Fibroblast of skin of back (primary cell): ENCODE measurements around the gene ZNF215. TPM values are rescaled to one million over a fixed set of nuclear protein-coding genes. Genes with fewer than 3 reads are reported as not detected.
A peak's percentile ranks its signal among the peaks of the same experiment; 100 is the strongest.
"Not testable (repeated sequence)": the region's sequence is repeated elsewhere in the genome, so short reads cannot be mapped to it uniquely, and the experiment has no call there.

Experiments
- DNase-seq: peaks from one replicate; pipeline ENCODE4 v3.0.0-alpha.2; 2013
- polyA plus RNA-seq, 2 experiments: library from polyadenylated mRNA; unstranded; fragments of 120-200 nt; gene quantifications; one replicate each; pipeline ENCODE4 v1.2.1, GENCODE V29; 2013; ENCODE audit not compliant: insufficient read length in 2 of 2

Gene ZNF215
- 2.4 TPM for polyA plus RNA-seq (2013, experiment 1 of 2; ENCODE audit: insufficient read length)
- polyA plus RNA-seq (2013, experiment 2 of 2; ENCODE audit: insufficient read length) = 1.6 TPM

- DNase-seq = peak; percentile 84
Observed at GRCh38 chr11:6926208-6927029, at the start of gene ZNF215. Gene ZNF215, plus strand, starts transcription at chr11:6926426. Its CDS starts 5,847 bp downstream, at chr11:6932273.

DNA sequence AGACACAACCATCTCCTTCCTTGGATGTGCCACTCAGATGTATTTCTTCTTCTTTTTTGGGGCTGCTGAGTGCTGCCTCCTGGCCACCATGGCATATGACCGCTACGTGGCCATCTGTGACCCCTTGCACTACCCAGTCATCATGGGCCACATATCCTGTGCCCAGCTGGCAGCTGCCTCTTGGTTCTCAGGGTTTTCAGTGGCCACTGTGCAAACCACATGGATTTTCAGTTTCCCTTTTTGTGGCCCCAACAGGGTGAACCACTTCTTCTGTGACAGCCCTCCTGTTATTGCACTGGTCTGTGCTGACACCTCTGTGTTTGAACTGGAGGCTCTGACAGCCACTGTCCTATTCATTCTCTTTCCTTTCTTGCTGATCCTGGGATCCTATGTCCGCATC, 49.3 kb upstream of the ZNF215 start:
- DNase-seq = no peak

DNA sequence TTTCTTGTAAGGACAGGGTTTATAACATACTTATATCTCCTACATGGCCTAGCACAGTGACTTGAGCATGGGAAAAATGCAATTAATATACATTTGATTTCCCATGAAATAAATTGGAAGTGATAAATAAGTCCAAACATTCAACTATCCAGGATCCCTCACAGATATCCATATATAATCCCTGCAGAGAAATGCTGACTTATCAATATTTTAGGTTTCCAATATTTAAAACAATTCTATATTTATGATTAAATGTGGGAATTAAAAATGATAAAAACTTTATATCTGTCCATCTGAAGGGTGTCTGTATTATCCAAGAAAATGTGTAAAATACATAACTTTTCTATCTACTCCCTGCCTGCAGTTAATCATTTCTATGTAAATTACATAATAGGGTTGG, 43.5 kb upstream of the ZNF215 start:
- DNase-seq = no peak

DNA sequence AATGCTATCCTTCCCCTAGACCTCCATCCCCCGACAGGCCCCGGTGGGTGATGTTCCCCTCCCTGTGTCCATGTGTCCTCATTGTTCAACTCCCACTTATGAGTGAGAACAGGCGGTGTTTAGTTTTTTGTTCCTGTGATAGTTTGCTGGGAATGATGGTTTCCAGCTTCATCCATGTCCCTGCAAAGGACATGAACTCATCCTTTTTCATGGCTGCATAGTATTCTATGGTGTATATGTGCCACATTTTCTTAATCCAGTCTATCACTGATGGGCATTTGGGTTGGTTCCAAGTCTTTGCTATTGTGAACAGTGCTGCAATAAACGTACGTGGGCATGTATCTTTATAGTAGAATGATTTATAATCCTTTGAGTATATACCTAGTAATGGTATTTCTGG, 38.5 kb upstream of the ZNF215 start:
- not testable (repeated sequence) for DNase-seq

GRCh38 chr11:6888830-6889229, 37.4 kb upstream of the ZNF215 start:
- DNase-seq = no peak

DNA sequence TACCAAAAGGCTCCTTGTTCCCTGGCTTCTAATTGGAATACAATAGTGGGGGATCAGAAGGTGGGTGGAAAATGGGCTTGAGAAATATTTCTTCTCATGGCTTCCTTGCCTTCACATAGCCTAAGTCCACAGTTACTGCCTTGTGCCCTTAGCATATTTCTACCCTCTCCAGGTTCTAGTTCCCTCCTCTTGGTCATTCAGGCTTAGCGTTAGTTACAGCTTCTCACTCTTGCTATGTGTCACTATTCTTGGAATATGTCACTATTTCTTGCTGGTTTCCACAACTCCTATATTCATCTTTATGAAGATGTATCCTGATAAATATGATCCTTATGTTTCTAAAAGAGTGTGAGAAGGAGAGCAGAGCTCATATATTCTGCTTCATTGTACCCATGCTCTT, 36.4 kb upstream of the ZNF215 start:
- DNase-seq = no peak

DNA sequence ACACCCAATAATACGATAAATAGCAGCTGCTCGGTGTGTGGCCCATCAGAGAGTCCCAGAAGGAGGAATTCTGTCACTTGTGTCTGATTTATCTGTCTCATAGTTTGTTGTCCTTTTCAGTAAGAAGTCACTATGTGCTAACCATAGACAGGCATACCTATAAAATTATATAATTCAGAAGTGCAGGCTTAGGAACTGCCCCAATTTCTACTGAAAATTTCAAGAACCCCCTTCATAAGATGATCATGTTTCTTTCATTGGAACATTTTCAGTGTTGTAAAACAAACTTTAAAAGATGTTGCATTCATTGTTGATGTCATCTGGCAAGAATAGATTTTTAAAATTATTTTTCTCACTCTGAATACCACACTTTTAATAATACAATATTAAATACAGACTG, 33.8 kb upstream of the ZNF215 start, which contains the start of gene OR2D2:
Gene OR2D2, minus strand, starts transcription at position 101 of the 400 bp plus-strand sequence. Its CDS starts 0 bp downstream, at position 101.
- DNase-seq = no peak

GRCh38 chr11:6894097-6894496, 32.1 kb upstream of the ZNF215 start:
- DNase-seq = no peak

DNA sequence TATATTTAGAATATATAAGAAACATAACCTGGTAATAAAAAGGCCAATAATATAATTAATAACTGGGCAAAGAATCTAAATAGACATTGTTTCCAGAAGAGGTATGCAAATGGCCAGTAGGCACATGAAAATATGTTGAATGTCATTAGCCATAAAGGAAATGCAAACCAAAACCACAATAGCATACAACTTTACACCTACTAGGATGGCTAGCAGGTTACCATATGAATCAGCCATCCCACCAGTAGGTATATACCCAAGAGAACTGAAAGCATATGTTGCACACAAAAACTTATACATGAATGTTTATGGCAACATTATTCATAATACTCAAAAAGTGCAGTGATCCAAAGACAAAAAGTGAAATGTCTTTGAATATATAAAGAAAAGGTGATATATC, 31.2 kb upstream of the ZNF215 start:
- DNase-seq = no peak

DNA sequence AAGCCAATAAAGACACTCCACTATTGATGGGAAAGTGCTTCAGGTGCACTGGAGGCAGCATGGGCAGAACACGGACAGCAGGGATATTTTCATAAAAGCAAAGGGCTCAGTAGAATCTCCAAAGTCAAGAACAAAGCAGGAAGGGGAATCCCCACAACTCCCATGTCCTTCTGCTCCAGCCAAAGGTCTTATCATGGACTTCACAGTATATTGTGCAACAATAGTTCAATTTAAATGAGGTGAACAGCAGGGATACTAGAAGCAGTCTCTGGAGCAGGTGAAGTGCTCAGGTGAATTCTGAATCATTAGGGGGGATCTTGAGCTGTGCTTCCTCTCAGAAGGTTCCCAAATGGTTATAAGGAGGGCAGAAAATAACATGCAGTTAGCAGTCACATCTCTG, 27.3 kb upstream of the ZNF215 start:
- no peak for DNase-seq

- DNase-seq = no peak
Observed at GRCh38 chr11:6900327-6900999, 25.8 kb upstream of the ZNF215 start.

DNA sequence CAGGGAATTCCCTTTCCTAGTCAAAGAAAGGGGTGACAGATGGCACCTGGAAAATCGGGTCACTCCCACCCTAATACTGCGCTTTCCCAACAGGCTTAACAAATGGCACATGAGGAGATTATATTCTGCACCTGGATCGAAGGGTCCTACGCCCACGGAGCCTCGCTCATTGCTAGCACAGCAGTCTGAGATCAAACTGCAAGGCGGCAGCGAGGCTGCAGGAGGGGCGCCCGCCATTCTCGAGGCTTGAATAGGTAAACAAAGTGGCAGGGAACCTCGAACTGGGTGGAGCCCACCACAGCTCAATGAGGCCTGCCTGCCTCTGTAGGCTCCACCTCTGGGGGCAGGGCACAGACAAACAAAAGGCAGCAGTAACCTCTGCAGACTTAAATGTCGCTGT, 21.4 kb upstream of the ZNF215 start:
- DNase-seq = not testable (repeated sequence)

GRCh38 chr11:6911378-6911777, 14.8 kb upstream of the ZNF215 start:
- DNase-seq = no peak

GRCh38 chr11:6911948-6912347, 14.3 kb upstream of the ZNF215 start:
- no peak for DNase-seq

GRCh38 chr11:6919698-6920097, 6.5 kb upstream of the ZNF215 start:
- DNase-seq = no peak

DNA sequence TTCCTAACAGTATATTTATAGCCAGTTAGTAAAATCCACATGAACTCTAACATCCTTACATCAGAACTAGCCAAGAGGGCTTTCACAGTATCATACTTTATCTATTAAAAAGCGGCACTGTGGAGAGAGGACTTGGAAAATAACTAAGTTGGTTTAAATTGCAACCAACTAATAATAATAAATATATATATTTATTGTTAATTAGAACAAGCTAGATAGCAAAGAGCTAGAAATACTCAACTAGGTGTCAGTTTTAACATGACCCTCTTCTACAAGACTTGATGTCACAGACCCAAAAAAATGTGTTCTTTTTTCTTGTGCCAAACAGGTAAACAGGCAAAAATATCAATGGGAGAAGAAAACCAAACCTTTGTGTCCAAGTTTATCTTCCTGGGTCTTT, 5.5 kb upstream of the ZNF215 start, which contains the start of gene OR2D3:
Gene OR2D3, plus strand, starts transcription at position 301 of the 400 bp plus-strand sequence. Its CDS starts 0 bp downstream, at position 301.
- no peak for DNase-seq

- no peak for DNase-seq
Observed at GRCh38 chr11:6925007-6925577, 1.1 kb upstream of the ZNF215 start.

DNA sequence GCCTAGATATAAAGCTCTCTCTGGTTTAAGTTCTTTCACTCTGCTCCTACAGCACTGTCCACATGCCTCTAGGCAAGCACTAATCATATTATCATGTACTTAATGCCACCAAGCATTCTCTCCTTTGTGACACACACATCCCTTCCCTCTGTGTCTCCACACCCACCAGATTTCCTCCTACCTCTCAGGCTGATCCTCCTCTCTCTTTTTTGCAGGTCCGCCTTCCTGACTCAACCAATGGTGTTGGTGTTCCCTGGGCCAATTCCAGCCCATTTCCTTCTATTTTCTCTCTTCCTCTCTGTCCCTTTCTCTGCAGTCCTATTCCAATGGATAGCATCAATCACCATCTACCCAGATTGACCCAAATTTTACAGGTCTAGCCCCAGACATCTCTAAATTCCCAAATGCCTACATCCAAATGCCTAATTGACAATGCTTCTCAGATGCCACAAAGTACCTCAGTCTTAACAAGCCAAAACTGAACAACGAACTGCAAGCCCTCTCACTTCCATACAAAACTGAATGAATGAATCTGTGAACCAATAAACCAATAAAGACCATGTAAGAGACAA, 504 bp upstream of the ZNF215 start:
- peak; percentile 33 for DNase-seq

DNA sequence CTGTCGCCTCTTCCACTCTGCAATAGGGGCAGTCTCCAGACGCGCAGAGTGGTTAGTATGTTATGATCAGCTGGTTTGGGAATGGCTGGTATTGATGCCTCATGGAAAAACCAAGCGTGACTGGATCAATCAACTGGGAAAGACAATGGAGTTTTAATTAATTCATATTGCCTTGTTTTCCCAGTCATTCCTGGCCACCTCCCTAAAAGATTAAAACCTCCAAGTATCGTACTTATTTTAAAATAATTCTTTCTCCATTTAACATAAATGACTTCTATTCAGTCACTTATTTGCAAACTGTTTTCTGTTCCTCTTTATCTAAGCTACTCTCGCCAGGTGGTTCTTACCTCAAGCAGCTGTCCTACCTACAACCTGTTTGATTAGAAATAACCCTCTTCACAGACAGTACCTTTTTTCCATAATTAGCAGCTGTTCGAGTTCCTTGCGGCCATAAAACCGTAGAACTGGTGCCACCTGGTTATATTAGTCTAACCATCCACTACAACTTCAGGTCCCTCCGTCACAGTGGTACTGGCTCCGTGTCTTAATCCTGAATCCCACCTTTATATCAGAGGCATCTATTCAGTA, 898 bp downstream of the ZNF215 start:
- no peak for DNase-seq

GRCh38 chr11:6928916-6929315, 2.7 kb downstream of the ZNF215 start:
- DNase-seq = no peak

- no peak for DNase-seq
Observed at GRCh38 chr11:6931146-6931713, 5.0 kb downstream of the ZNF215 start.

- no peak for DNase-seq
Observed at GRCh38 chr11:6932145-6932544, 5.9 kb downstream of the ZNF215 start.
